ENCODE results near the gene CCDC9B.

Gene CCDC9B

DNA sequence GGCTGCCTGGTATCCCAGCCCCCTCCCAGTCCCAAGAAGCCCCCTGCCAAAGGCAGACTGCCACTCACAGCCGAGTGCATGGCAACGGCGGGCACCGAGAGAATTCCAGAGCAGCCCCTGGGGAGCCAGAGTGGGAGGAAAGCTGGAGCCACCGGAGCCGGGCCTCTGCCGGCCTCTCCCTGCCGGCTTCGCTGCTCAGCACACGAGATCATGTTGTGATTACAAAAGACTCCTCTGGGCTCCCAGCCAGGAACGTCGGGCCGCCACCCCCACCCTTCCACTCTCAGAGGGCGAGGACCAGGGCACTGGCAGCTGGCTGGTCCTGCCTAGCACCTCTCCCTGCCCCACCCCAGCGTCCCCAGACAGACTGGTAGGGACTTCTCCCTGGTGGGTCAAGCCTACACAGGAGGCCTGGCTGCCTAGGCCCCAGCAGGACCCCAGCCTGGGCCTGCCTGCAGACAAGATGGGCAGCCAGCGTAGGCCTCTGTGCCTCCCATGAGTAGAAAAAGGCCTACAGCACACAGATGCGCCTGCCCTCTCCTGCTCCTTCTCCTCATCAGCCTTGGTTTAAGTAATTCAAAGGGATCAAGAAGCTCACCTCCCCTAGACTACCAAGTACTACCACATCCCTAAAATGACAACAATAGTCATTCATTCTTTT, at the start of gene CCDC9B:
CCDC9B (minus strand) TSS at position 200 of the 661 bp plus-strand sequence; CDS start at position 80, 120 bp downstream.
- peak; percentile 53 for DNase-seq

DNA sequence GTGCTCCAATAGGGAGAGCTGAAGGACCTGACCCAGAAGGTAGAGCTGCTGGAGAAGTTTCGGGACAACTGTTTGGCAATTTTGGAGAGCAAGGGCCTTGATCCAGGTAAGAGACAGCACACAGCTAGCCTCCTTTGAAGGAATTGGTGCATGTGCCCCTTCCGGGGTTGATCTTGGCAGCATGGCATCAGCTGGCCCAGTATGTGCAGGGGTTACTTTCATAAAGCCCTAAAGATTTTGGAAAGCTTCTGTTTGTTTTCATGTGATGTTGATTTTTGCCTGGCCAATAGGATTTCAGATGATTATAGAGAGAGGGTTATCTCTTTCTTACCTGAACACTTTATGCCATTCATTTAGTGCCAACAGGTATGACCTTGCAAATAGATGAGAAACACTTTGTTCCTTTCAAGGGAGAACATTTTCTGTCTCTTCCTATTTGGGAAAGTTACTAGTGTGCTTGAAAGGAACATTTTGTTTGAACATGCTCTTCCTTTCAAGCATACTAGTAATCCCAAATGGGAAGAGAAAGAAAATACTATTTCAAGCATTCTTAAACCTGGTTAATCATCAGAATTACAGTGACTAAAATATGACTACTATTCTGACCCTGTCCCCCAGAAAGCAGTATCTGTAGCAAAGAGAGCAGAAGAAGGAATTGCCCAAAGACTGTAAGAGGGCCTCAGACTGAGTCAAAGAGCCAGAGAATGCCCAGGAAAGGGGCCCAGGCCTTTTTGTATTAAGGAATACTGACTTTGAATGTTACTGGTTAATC, 49.3 kb upstream of the CCDC9B start:
- no peak for DNase-seq

DNA sequence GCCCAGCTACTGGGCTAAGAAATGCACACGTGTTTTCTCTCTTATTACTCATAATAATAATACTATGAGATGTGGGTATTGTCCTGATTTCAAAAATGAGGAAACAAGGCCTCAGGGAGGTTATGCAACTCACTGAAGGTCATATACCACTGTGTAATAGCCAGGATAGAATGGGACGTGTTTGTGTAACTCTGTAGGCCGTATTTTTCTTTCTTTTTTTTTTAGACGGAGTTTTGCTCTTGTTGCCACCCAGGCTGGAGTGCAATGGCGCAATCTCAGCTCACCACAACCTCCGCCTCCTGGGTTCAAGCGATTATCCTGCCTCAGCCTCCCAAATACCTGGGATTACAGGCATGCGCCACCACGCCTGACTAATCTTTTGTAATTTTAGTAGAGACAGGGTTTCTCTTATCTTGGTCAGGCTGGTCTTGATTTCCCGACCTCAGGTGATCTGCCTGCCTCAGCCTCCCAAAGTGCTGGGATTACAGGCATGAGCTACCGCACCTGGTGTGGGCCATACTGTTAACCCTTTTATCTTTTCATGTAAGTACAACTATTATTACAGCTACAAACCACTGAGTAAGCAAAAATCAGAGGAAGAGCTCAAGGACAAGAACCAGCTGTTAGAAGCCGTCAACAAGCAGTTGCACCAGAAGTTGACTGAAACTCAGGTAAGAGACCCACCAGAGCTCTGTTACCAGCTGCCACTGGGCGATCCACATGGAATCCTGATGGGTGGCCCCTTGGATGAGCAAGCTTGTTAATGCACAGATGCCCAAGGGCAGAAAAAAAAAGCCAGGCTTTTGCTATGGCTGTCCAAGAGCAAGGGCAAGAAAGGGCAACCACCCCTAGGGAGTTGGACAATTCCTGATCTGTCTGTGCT, 48.4 kb upstream of the CCDC9B start:
- DNase-seq, result no peak

DNA sequence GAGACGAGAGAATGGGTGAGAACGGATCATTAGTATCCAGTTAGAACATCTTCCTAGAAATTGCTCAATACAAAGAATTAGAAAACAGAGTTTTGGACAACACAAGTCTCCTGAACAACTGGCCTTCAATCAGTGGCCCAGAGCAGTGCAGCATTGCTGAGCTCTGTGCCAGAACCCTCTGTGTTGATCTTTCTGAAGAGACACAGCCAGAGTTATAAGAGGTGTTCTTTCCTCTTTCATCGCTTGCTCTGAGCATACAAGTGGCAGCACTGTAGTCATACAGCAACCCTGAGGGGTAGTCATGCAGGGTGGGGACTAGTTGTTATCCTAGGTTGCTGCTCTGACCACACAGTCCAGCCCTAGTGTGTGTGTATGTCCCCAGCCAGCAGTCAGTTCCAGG, 45.7 kb upstream of the CCDC9B start:
- no peak for DNase-seq

DNA sequence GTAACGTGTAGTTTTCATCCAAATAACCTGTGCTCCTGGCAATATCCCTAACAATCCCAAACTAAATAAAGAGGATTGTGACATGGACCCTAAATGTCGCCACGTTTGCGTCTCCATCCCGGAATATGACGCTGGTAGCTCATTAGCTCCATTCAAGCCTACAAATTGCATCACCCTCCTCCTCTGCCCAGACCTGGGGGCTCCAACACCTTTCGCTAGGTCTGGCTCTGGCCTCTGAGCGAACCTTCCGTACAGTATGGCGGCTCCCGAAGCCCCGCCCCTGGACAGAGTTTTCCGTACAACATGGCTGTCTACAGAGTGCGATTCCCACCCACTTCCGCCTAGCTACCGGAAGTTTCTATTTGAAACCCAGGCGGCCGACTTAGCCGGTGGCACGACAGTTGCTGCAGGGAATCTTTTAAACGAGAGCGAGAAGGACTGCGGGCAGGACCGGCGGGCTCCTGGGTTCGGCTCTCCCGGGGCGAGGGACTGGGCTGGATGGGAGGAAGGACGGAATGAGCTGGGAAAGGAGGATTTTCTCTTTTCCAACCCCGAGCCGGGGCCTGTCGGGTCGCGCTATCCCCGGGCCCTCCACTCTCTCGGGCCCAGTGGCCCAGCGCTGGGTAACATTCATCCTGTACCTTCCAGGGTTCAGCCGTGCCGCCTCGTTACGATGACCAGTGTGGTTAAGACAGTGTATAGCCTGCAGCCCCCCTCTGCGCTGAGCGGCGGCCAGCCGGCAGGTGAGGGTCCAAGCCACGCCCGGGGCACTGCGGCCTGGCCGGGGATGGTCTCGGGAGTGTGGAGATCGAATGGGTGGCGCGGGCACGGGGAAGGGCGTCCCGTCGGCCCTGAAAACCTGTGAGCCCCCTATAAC, 42.1 kb upstream of the CCDC9B start, which contains the start of gene KNSTRN:
KNSTRN (plus strand) TSS at position 142 of the 877 bp plus-strand sequence; CDS start at position 257, 115 bp downstream.
- DNase-seq, result peak; percentile 63

DNA sequence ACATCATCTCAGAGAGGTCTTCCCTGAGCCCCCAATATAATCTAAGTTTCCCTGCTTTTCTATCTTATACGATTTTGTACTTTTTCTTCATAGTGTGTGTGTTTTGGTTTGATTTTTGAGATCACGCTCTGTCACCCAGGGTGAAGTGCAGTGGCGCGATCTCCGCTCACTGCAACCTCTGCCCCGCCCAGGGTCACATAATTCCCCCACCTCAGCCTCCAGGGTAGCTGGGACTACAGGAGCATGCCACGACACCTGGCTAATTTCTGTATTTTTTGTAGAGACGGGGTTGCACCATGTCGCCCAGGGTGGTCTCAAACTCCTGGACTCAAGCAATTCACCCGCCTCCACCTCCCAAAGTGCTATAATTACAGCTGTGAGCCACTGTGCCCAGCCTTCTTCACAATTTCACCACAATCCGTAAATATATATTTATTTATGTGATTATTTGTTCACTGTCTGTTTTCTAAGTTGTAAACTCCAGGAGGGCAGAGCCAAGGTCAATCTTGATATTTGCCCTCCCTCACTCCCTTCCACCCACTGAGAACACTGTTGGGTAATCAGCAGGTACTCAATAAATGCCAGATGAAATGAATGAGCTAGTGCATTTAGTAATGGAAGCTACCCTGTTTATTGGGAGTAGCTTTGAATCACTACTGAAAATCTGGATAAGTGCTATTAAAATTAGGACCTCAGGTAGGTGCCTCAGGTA, 41.2 kb upstream of the CCDC9B start:
- DNase-seq, result no peak

DNA sequence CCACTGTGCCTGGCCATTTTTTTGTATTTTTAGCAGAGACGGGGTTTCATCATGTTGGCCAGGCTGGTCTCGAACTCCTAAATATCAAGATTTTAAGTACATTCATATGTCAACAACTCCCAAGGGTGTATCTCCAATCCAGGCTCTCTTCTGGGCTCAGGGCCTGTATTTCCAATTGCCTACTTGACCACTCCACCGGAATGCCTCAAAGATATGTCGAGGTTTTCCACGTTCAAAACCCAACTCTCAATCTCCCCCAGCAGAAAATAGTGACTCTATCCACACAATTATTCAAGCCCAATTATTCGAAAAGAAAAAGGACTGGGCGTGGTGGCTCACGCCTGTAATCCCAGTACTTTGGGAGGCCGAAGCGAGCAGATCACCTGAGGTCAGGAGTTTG, 39.9 kb upstream of the CCDC9B start:
- no peak for DNase-seq

DNA sequence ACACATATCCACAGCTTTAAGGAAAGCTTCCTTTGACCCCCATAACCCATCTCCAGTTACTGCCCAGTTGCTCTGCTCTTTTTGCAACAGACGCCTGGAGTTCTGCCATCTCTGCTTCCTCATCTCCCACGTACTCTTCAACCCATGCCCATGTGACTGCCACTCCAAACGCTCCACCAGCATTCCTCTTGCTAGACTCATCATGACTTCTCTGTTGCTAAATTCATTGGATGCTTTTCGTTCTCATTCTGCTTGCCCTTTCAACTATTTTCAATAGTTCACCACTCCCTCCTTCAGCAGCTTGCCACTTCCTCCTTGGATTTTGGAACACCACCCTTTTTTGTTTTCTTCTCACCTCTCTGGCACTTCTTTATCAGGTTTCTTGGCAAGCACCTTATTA, 39.1 kb upstream of the CCDC9B start:
- DNase-seq, result no peak

DNA sequence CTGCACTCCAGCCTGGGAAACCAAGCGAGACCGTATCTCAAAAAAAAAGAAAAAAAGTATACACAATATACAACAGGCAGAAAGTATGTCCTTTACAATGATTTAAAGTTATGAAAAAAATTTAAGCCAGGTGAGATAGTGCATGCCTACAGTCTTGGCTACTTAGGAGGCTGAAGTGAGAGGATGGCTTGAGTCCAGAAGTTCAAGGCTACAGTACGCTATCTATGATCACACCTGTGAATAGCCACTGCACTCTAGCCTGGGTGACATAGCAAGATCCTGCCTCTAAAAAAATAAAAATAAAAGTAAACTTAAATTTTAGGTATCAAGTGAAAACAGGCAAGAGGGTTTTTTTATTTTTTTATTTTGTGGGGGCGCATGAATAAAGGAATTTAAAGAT, 38.6 kb upstream of the CCDC9B start:
- DNase-seq, result no peak

DNA sequence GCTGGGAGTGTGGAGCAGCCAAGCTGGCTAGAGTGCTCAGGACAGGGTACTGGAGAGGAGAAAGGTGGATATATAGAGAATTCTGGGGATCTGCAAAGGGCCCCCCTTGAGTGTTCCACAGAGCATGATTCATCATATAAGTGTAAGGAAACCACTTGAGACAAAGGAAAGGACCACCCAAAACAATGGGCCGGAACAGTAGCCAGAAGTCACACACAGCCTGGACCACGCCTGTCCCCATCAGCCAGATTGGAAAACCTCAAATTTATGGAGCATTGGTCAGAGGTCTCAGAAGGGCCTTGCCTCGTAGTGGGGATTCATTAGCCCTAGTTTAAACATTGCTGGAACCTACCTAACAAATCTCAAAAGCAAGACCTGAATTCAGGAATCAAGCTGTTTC, 36.9 kb upstream of the CCDC9B start:
- DNase-seq, result no peak

DNA sequence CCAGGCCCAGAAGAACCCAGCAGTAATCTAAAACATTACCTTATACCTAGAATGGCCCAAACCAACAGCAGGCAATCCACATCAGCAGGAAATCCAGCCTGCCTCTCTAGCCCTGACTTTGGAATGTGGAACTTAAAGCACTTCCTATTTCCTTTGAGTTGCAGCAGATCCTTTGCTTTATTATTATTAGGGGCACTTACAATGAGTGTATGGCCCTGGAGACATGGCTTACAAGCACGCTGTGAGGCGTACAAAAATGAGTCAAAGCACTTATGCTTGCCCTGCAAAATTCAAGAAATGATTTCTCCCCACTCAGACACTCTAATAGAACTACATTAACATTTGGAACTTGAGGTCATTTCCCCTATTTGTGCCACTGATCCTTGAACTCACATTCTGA, 32.2 kb upstream of the CCDC9B start:
- no peak for DNase-seq

DNA sequence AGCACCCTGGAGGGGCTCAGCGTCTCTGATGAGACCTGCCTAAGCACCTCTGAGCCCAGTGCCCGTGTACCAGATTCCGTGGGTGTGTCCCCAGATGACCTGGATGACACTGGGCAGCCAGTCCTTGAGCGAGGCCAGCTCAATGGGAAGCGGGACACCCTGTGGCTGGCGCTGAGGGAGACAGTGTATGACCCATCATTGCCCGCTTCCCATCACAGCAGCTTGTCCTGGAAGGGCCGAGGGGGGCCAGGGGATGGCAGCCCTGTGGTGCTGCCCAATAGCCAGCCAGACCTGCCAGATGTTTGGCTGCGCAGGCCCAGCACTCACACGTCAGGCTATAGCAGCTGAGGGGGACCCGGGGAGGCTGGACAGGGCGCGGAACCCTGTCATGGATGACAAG, 29.2 kb upstream of the CCDC9B start:
- DNase-seq, result no peak

DNA sequence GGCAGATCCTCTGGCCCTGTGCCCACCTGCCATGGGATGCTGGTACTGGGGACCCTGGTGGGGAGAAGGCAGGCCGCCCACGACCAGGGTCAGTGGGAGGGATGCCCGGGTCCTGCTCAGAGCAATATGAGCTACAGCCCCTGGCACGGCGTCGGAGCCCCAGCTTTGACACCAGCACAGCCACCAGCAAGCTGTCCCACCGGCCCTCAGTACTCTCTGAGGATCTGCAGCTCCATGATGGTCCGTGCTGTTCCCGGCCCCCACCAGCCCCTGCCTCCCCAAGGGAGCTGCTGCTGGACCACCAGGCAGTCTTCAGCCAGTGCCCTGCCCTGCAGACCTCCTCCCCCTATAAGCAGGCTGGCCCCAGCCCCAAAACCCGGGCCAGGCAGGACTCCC, 28.7 kb upstream of the CCDC9B start:
- DNase-seq, result no peak

DNA sequence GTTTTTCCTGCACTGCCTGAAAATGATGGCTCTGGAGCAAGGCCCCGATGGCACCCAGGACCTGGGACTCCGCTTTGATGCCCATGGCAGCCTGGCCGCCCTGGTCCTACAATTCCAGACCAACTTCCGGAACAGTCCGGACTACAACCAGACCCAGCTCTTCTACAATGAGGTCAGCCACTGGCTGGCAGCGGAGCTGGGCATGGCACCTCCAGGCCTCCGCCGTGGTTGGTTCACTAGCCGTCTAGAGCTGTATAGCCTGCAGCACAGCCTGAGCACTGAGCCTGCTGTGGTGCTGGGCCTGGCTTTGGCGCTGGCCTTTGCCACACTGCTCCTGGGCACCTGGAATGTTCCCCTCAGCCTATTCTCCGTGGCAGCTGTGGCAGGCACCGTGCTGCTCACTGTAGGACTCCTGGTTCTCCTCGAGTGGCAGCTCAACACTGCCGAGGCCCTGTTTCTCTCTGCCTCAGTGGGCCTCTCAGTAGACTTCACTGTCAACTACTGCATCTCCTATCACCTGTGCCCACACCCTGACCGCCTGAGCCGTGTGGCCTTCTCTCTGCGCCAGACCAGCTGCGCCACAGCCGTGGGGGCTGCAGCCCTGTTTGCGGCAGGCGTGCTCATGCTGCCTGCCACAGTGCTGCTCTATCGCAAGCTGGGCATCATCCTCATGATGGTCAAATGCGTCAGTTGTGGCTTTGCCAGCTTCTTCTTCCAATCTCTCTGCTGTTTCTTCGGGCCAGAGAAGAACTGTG, 28.2 kb upstream of the CCDC9B start:
- DNase-seq, result no peak

DNA sequence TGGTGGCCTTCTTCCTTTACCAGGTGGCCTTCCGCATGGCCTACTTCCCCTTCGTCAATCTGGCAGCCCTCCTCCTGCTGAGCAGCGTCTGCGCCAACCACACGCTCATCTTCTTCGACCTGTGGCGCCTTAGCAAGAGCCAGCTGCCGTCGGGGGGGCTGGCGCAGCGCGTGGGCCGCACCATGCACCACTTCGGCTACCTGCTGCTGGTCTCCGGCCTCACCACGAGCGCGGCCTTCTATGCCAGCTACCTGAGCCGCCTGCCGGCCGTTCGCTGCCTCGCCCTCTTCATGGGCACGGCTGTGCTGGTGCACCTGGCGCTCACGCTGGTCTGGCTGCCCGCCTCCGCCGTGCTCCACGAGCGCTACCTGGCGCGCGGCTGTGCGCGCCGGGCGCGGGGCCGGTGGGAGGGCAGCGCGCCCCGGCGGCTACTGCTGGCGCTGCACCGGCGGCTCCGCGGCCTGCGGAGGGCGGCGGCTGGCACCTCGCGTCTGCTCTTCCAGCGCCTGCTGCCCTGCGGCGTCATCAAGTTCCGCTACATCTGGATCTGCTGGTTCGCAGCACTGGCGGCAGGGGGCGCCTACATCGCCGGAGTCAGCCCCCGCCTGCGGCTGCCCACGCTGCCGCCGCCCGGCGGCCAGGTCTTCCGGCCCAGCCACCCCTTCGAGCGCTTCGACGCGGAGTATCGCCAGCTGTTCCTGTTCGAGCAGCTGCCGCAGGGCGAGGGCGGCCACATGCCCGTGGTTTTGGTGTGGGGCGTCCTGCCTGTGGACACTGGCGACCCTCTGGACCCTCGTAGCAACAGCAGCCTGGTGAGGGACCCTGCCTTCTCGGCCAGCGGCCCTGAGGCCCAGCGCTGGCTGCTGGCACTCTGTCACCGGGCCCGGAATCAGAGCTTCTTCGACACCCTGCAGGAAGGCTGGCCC, 27.2 kb upstream of the CCDC9B start:
- DNase-seq, result no peak

DNA sequence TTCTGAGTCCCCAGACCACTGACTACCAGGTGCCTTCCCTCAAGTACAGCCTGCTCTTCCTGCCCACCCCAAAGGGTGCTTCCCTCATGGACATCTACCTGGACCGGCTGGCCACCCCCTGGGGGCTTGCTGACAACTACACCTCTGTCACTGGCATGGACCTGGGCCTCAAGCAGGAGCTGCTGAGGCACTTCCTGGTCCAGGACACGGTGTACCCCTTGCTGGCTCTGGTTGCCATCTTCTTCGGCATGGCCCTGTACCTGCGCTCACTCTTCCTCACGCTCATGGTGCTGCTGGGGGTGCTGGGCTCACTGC, 26.6 kb upstream of the CCDC9B start:
- DNase-seq, result no peak

DNA sequence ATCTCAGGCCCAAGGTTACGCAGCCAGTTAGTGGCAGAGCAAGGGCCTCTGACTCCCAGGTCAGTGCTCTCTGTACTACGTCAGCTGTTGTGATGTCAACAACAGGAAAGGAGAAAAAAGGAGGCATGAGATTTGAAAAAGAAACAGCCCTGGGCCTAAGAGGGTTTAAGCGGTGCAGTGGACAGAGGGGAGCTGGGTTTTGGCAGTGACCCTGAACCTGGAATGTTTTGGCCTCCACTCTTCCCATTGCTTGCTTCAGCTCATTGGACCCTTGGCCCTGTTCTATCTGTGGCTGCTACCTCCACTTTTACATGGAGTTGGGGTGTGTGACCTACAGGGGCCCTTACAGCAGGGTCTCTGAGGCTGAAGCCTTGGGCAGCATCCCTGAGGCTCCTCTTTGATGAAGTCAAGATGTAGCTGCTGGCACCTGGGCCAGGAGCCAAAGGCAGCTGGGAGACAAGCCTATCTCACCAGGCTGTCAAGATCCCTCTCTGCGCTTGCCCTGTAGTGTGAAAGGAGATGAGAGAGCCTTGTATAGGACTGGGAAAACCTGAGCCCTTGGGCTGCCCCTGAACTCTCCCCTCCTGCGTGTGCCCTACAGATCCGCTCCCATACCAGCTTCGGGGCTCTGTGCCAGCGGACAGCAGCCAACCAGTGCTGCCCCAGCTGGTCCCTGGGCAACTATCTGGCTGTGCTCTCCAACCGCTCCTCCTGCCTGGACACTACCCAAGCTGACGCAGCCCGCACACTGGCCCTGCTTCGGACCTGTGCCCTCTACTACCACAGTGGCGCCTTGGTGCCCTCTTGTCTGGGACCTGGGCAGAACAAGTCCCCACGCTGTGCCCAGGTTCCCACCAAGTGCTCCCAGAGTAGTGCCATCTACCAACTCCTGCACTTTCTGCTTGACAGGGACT, 26.0 kb upstream of the CCDC9B start:
- no peak for DNase-seq

DNA sequence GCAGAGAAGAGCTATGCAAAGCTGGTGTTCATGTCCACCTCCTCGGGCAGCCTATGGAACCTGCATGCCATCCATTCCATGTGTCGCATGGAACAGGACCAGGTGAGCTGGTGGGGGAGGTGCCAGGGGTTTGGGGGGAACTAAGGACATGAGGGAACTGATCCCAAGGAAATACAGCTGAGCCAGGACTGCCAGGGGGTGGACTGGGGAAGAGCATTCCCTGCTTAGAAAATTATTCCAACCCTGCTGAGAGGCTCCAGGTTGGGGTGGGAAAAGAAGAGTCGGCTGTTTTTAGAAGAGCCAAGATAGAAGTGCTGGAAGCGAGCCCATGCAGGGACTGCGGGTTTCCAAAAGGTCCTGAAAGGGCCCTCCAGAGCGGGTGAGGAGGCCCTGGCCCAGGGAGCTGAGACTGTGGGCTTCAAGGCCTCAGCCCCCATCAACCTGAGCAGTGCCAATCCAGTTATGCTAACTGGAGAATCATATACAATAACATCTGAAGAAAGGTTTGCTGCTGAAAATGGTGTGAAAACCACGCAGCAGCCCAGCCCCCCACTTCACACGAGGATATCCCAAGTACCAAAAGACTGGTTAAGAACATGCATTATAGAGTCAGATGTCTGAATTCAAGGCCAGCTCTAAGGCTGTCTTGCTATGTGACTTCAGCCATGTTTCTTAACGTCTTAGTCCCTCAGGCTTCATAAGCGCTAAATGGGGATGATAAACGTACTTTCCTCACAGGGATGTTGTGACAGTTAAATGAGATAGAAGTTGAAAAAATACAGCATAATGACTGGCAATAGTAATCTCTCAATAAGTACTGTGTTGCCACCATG, 25.1 kb upstream of the CCDC9B start:
- no peak for DNase-seq
